Mesendoderm (in vitro differentiated cells): Measurements from ENCODE around the gene TAF11.

Experiments
- DNase-seq: peaks from one replicate; pipeline ENCODE4 v3.0.0; 2013
- H2AK5ac ChIP-seq: 2 replicates; pipeline ENCODE4 v1.6.1; 2013; ENCODE audit warnings: low read length, inconsistent platforms
- H2BK120ac ChIP-seq: 2 replicates; pipeline ENCODE4 v1.6.1; 2013; ENCODE audit warnings: low read depth, mild to moderate bottlenecking, low read length, moderate library complexity, mixed read lengths
- H2BK15ac ChIP-seq: replicated peaks from 2 replicates; pipeline ENCODE4 v1.6.1; 2013; ENCODE audit warnings: low read depth, mild to moderate bottlenecking, moderate library complexity
- H2BK5ac ChIP-seq: 2 replicates; pipeline ENCODE4 v1.6.1; 2013; ENCODE audit warnings: low read length, inconsistent platforms
- H3K18ac ChIP-seq: 2 replicates; pipeline ENCODE4 v1.6.1; 2013; ENCODE audit warnings: mild to moderate bottlenecking, low read length, mixed read lengths
- H3K23ac ChIP-seq: one replicate; pipeline ENCODE4 v1.6.1; 2013; ENCODE audit warnings: low read length
- H3K27ac ChIP-seq: 2 replicates; pipeline ENCODE4 v1.5.1; 2013; ENCODE audit warnings: low read depth, mild to moderate bottlenecking, inconsistent platforms, low read length, moderate library complexity
- H3K27me3 ChIP-seq: 2 replicates; pipeline ENCODE4 v1.6.1; 2013; ENCODE audit warnings: low read length, control low read depth, mild to moderate bottlenecking, inconsistent platforms; ENCODE audit not compliant: insufficient read depth, poor library complexity
- H3K36me3 ChIP-seq: 2 replicates; pipeline ENCODE4 v1.6.1; 2013; ENCODE audit warnings: low read length, inconsistent platforms; ENCODE audit not compliant: control insufficient read depth, insufficient read depth
- H3K4ac ChIP-seq: one replicate; pipeline ENCODE4 v1.6.1; 2013; ENCODE audit warnings: low read depth, mild to moderate bottlenecking, low read length, moderate library complexity
- H3K4me1 ChIP-seq: 2 replicates; pipeline ENCODE4 v1.6.1; 2013; ENCODE audit warnings: low read depth, low read length, inconsistent platforms; ENCODE audit not compliant: control insufficient read depth
- H3K4me2 ChIP-seq: 2 replicates; pipeline ENCODE4 v1.6.1; 2013; ENCODE audit warnings: low read length
- H3K4me3 ChIP-seq: 2 replicates; pipeline ENCODE4 v1.5.1; 2013; ENCODE audit warnings: mild to moderate bottlenecking, low read length
- H3K56ac ChIP-seq: one replicate; pipeline ENCODE4 v1.6.1; 2013; ENCODE audit warnings: low read length
- H3K79me1 ChIP-seq: 2 replicates; pipeline ENCODE4 v1.6.1; 2013; ENCODE audit warnings: low read length, inconsistent platforms
- H3K79me2 ChIP-seq: 2 replicates; pipeline ENCODE4 v1.6.1; 2013; ENCODE audit warnings: mild to moderate bottlenecking, low read length; ENCODE audit not compliant: control insufficient read depth, insufficient read depth
- H3K9ac ChIP-seq: 2 replicates; pipeline ENCODE4 v1.6.1; 2013; ENCODE audit warnings: low read length, inconsistent platforms
- H4K5ac ChIP-seq: one replicate; pipeline ENCODE4 v1.6.1; 2013; ENCODE audit warnings: low read length
- H4K8ac ChIP-seq: one replicate; pipeline ENCODE4 v1.6.1; 2013; ENCODE audit warnings: low read depth, mild to moderate bottlenecking, control low read depth, low read length, moderate library complexity
- WGBS: extraction: QIAGEN DNeasy Blood & Tissue Kit; methylation state at CpG from one replicate; pipeline ENCODE4 v1.1.7; 2013; ENCODE audit warnings: low lambda C conversion rate, missing lambda C conversion rate; ENCODE audit not compliant: insufficient coverage; ENCODE audit errors: extremely low coverage; 5-methylcytosine and 5-hydroxymethylcytosine counted together

Gene TAF11

DNA sequence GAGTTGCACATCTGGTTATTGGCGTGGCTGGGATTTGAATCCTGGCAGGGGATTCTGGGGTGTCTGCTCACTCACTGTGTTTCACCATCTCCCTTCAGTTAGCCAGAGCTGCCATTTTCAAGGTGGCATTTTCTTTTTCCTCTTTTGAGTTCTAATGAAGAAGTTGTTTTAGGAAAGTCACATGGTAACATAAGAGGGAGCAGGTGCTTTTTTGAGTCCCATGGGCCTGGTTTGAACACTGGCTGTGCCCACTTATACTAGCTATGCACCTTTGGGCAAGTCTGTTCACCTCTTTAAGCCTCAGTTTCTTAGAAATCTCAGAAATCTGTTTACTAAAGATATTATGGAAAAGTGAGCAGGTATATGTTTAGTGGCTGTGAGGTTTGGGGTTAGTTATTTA is 40.9 kb upstream of the TAF11 start:
- H3K4me2 ChIP-seq, result no peak overlapping the region
- no peak overlapping the region for H3K27ac ChIP-seq
- no CpG with 5 or more reads among the region's 1 CpG for WGBS
- no peak for DNase-seq
- no peak overlapping the region for H2BK120ac ChIP-seq
- H3K18ac ChIP-seq, result no peak overlapping the region
- no peaks in the 10 kb centered on the region for H3K79me2 ChIP-seq
- no peaks in the 10 kb centered on the region for H3K36me3 ChIP-seq
- no peak overlapping the region for H3K9ac ChIP-seq
- no peak overlapping the region for H4K8ac ChIP-seq
- no peaks in the 10 kb centered on the region for H3K27me3 ChIP-seq
- no peak overlapping the region for H2BK5ac ChIP-seq
- H3K4ac ChIP-seq, result no peak overlapping the region
- no peak overlapping the region for H3K4me3 ChIP-seq
- H3K79me1 ChIP-seq, result peaks cover 10% of the 10 kb centered on the region
- no peak overlapping the region for H4K5ac ChIP-seq
- no peaks in the 10 kb centered on the region for H3K4me1 ChIP-seq
- H3K23ac ChIP-seq, result no peak overlapping the region
- no peak overlapping the region for H3K56ac ChIP-seq
- H2AK5ac ChIP-seq, result no peak overlapping the region
- H2BK15ac ChIP-seq, result no peak overlapping the region

DNA sequence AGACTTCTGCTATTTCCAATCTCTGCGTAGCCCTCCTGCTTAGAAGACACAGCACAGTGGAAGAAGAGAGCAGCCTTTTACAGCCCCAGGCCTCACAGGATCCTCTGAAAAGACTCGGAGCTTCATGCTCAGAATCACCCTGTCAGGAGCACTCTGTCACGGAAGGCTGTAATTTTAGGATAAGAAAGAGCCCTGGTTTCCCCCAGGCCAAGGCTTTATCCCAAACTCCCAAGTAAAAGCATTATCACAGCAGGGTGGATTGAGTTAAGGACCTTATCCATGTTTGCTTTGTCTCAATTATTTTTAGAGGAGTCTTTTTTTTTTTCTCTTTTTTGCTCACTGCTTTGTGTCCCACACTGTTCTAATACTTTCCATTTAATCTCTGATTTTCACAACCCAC is 40.4 kb upstream of the TAF11 start:
- Histone ChIP-seq H3K27ac (no peak overlapping the region), H2BK120ac (no peak overlapping the region), H3K27me3 (no peaks in the 10 kb centered on the region)

DNA sequence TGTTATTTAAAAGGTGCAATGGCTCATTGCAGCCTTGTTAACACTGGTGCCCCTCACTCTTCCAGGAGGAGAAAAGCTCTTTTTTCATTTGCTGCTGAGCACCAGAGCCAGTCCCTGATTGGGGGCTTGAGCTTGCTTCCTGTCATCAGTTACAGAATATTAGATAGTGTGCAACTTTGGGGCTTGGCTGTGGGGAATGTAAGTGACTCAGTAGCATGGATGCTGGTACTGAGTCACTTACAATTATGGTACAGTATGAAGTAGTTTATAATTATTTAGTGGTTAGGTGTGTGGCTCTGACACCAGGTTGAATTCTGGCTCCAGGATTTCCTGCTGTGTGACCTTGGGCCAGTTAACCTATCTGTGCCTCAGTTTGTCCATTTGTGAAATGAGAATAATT is 38.8 kb upstream of the TAF11 start:
- Histone ChIP-seq H3K79me2 (no peaks in the 10 kb centered on the region), H3K4me2 (no peak overlapping the region), H3K36me3 (no peaks in the 10 kb centered on the region), H3K27me3 (no peaks in the 10 kb centered on the region), H3K79me1 (peaks cover 10% of the 10 kb centered on the region), H2BK120ac (no peak overlapping the region), H2AK5ac (no peak overlapping the region), H3K23ac (no peak overlapping the region), H3K9ac (no peak overlapping the region), H3K4ac (no peak overlapping the region), H3K4me3 (no peak overlapping the region), H4K8ac (no peak overlapping the region), H2BK5ac (no peak overlapping the region), H2BK15ac (no peak overlapping the region), H4K5ac (no peak overlapping the region), H3K56ac (no peak overlapping the region), H3K4me1 (no peaks in the 10 kb centered on the region), H3K18ac (no peak overlapping the region), H3K27ac (no peak overlapping the region)
- no peak for DNase-seq

More for the DNA sequence above, 40.4 kb upstream of the TAF11 start:
- Histone ChIP-seq H4K8ac (no peak overlapping the region), H3K79me1 (peaks cover 10% of the 10 kb centered on the region), H3K4me2 (no peak overlapping the region), H2BK5ac (no peak overlapping the region), H3K36me3 (no peaks in the 10 kb centered on the region), H2BK15ac (no peak overlapping the region), H3K9ac (no peak overlapping the region), H3K23ac (no peak overlapping the region), H4K5ac (no peak overlapping the region), H3K79me2 (no peaks in the 10 kb centered on the region), H3K4ac (no peak overlapping the region), H3K4me3 (no peak overlapping the region), H2AK5ac (no peak overlapping the region), H3K4me1 (no peaks in the 10 kb centered on the region), H3K18ac (no peak overlapping the region), H3K56ac (no peak overlapping the region)
- peak; percentile 48 for DNase-seq
- no CpG with 5 or more reads among the region's 3 CpGs for WGBS

DNA sequence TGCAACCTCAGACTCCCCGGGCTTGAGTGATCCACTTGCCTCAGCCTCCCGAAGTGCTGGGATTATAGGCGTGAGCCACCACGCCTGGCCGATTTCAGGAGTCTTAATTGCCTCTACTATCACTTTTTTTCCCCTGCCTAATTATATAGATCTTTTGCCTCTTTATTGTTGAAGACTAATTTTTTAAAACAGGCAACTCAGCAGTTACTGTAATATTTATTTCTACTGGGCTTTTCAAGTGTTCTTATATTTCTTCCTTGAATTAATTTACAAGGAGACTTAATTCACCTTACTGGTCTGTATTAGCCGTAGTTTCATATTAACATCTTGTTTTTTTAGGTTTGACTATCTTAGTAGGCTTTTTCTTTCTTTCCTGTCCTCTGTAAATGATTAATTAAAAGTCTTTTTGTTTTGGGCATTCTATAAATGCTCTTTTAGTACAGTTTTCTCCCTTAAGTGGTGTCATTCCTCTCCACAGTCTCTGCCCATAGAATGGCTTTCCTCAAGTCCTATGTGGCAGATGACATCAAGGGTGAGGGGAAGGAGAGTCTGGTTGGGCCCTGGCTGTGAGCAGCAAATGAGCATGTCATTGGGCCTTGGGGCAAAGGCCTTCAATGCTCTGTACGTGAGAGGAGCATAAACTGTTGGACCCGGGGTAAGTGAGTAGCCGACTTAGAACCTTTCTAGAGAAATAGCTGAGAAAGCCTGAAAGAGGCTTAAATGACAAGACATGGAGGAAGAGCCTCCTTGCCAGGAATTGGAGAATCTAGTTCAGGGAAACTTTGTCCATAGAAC is 37.2 kb upstream of the TAF11 start:
- Histone ChIP-seq H3K79me1 (peaks cover 8% of the 10 kb centered on the region), H3K56ac (no peak overlapping the region), H2AK5ac (no peak overlapping the region), H3K18ac (no peak overlapping the region), H3K4me1 (no peaks in the 10 kb centered on the region), H3K27me3 (no peaks in the 10 kb centered on the region), H4K8ac (no peak overlapping the region), H4K5ac (no peak overlapping the region), H3K9ac (no peak overlapping the region), H3K23ac (no peak overlapping the region), H3K4me2 (no peak overlapping the region), H3K36me3 (no peaks in the 10 kb centered on the region), H3K4ac (no peak overlapping the region), H2BK5ac (no peak overlapping the region), H3K27ac (no peak overlapping the region), H3K4me3 (no peak overlapping the region), H2BK120ac (no peak overlapping the region), H3K79me2 (no peaks in the 10 kb centered on the region), H2BK15ac (no peak overlapping the region)
- DNase-seq, result no peak
- WGBS, result no CpG with 5 or more reads among the region's 9 CpGs

DNA sequence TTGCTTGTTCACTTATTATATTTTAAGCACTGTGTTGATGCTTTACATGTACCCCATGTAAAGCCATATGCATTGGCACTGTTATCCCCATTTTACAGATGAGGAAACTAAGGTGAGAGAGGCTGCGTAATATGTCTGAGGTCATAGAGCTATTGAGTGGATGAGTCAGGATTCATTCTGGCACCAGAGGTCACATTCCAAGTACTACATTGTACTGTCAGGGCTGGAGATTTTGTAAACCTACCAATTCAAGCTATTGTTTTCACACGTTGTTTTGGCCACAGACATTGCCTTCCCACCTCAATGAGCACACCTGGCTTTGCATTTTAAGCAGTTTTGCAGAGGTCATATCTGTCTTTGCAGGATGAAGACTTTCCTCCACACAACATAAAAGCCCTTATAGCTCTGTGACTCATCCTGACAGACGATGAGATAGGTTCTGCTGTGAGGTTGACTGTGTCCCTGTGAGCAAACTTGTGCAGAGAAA is 34.4 kb upstream of the TAF11 start:
- no peak overlapping the region for H2BK15ac ChIP-seq
- peak; percentile 40 for DNase-seq
- no peak overlapping the region for H3K56ac ChIP-seq
- H3K79me2 ChIP-seq, result no peaks in the 10 kb centered on the region
- no peaks in the 10 kb centered on the region for H3K36me3 ChIP-seq
- H3K4me3 ChIP-seq, result no peak overlapping the region
- peaks cover 8% of the 10 kb centered on the region for H3K79me1 ChIP-seq
- H2AK5ac ChIP-seq, result no peak overlapping the region
- no peak overlapping the region for H4K8ac ChIP-seq
- no peak overlapping the region for H3K23ac ChIP-seq
- H2BK120ac ChIP-seq, result no peak overlapping the region
- H4K5ac ChIP-seq, result no peak overlapping the region
- H3K4ac ChIP-seq, result no peak overlapping the region
- WGBS, result no CpG with 5 or more reads among the region's 3 CpGs
- H3K27me3 ChIP-seq, result no peaks in the 10 kb centered on the region
- no peak overlapping the region for H3K4me2 ChIP-seq
- H3K27ac ChIP-seq, result no peak overlapping the region
- H3K9ac ChIP-seq, result no peak overlapping the region
- no peaks in the 10 kb centered on the region for H3K4me1 ChIP-seq
- no peak overlapping the region for H2BK5ac ChIP-seq
- no peak overlapping the region for H3K18ac ChIP-seq

DNA sequence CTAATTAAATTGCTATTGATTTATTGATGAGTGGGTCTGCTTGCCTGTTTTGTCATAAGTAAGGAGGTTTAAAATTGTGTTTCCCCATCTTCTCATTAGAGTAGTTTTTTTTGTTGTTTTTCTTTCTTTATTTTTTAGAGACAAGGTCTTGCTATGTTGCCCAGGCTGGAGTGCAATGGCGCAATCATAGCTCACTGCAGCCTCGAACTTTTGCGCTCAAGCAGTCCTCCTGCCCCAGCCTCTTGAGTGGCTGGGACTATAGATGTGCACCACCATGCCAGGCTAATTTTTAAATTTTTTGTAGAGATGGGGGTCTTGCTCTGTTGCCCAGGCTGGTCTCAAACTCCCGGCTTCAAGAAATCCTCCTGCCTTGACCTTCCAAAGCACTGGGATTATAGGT is 32.3 kb upstream of the TAF11 start:
- H2BK15ac ChIP-seq, result no peak overlapping the region
- H3K4ac ChIP-seq, result no peak overlapping the region
- H3K79me2 ChIP-seq, result peaks cover under 1% of the 10 kb centered on the region
- no peaks in the 10 kb centered on the region for H3K27me3 ChIP-seq
- no CpG with 5 or more reads among the region's 4 CpGs for WGBS
- no peak overlapping the region for H4K8ac ChIP-seq
- no peak overlapping the region for H3K4me2 ChIP-seq
- H2BK5ac ChIP-seq, result no peak overlapping the region
- no peak for DNase-seq
- no peak overlapping the region for H3K9ac ChIP-seq
- no peak overlapping the region for H2BK120ac ChIP-seq
- H3K4me3 ChIP-seq, result no peak overlapping the region
- no peak overlapping the region for H3K56ac ChIP-seq
- H3K79me1 ChIP-seq, result peaks cover 2% of the 10 kb centered on the region
- no peak overlapping the region for H3K27ac ChIP-seq
- H4K5ac ChIP-seq, result no peak overlapping the region
- no peaks in the 10 kb centered on the region for H3K36me3 ChIP-seq
- no peaks in the 10 kb centered on the region for H3K4me1 ChIP-seq
- no peak overlapping the region for H2AK5ac ChIP-seq
- H3K18ac ChIP-seq, result no peak overlapping the region
- H3K23ac ChIP-seq, result no peak overlapping the region
